Stimulated activated CD4-positive, alpha-beta T cell treated with anti-CD3 and anti-CD28 coated beads, Interleukin-2, amount 100 ng/mL, for 4 hours (primary cell): ENCODE data around the gene EPHB3.

Experiments used
- DNase-seq: peaks from one replicate; pipeline ENCODE4 v3.0.0-alpha.2; 2020; ENCODE audit warnings: low read depth

EPHB3 gene

DNA sequence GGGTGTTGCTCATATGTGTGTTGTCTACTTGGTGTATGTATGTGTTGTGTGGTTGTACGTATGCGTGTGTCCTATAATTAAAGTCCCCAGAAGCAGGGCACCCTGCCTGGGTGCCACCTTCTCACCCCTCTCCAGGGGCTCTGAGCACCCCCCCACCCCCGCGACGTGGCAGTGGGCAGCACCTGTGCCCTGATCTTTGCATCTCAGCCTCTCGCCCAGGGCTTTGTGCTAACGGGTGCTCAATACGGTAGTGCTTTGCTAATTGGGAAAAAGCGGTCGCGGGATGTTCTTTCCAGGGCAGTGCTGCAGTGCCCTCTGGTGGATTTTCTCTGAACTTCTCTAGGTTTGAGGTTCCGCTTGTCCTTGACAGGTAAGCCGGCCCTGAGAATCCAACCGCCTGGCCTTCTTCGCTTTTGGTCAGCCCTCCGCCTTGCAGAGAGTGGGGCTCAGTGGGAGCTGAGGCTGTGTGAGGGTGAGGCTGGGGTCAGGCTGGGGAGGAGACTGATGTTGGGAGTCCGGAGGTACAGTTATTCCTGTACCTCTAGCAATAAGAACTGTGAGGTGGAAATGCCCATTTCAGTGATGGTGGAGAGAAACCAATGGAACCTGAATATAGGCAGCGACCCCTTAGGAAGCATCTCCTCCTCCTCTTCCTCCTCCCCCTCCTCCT, 17.6 kb upstream of the EPHB3 start:
- DNase-seq = peak; percentile 57

DNA sequence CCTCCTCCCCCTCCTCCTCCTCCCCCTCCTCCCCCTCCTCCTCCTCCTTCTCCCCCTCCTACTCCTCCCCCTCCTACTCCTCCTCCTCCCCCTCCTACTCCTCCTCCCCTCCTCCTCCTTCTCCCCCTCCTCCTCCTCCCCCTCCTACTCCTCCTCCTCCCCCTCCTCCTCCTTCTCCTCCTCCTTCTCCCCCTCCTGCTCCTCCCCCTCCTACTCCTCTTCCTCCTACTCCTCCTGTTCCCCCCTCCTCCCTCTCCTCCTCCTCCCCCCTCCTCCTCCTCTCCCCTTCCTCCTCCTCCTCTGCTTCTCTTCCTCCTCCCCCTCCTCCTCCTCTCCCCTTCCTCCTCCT, 17.1 kb upstream of the EPHB3 start:
- no peak for DNase-seq

DNA sequence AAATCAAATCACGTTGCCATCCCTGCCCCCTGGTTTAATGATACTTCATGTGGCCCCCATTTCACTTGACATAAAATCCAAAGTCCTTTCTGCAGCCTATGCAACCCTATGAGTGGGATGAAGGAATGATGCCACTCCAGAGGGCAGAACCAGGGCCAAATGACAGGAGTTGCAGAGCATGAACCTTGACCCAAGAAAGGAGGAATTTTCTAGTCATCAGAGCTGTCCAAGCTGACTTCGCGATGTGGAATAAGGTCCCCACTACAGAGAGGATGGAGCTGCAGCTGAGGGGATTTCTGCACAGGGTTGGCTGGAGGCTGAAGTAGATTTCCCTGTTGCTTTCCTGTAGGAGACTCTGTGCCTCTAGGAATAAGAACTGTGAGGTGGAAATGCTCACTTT, 15.8 kb upstream of the EPHB3 start:
- no peak for DNase-seq

DNA sequence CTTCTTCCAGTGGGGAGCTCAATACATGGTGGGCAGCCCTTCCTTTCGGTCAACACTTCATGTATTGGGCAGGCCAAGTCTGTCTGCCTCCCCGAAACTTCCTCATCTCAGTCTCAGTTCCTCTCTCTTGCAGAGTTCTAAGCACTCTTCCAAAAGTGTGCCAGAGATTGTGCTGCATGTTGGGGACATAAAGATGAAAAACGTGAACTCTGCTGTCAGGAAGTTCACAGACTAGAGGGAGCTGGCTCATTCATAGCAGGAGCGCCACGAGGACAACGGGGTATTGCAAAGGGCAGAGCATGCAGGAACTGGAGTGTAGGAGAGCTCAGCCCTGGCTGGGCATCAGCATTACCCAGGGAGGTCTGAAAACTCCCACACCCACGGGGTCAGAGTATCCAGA, 15.3 kb upstream of the EPHB3 start:
- no peak for DNase-seq

DNA sequence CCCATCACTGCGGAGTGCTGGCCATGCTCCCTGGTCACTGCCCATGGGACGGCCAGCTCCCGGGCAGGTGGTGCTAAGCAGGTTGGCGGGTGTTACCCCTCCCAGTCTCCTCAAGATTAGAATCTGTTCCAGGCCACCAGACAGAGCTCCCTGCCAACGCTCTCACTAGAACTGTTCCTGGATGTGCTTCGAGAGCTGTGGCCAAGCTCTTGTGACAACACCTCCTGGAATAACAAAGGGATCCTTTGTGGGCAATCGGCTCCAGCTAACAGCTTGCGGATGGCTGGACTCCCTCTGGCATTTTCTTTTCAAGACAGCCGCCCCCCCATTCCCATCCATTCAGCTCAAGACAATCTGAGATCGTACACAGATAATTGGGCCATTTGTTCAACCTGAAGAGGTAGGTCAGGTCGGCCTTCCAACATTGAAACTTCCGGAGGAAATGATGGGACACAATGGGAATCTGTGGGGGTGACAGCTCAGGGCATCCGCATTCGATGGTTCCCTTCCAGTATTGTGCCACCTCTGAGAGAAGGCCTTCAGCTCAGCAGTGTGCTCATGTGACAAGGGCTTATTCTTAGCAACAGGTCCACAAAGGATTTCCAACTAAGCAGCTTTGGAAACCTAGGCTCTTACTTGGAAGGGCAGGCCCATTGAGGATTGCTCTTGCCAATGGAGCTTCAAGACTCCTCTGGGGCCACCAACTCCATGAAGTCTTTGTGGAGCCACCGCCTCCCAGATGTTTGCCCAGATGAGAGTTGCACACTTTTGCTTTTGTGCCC, 11.6 kb upstream of the EPHB3 start:
- DNase-seq = no peak

DNA sequence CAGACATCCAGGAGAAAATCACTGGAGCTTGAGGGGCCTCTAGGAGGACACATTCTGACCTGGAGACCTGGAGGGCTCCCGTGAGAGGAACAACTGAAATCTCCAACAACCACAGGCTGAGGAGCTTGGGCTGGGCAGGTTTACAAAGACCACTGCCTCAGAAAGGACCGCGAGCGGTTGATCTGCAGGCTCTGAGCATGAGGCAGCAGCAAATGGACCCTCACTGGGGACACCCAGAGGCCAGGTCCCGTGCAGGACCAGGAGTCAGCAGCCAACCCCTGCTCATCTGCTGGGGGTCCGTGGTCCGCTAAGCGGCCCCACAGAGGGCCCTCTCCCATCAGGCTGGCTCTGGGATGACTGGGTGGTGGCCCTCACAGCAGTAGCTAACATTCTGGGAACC, 10.5 kb upstream of the EPHB3 start:
- DNase-seq = no peak

DNA sequence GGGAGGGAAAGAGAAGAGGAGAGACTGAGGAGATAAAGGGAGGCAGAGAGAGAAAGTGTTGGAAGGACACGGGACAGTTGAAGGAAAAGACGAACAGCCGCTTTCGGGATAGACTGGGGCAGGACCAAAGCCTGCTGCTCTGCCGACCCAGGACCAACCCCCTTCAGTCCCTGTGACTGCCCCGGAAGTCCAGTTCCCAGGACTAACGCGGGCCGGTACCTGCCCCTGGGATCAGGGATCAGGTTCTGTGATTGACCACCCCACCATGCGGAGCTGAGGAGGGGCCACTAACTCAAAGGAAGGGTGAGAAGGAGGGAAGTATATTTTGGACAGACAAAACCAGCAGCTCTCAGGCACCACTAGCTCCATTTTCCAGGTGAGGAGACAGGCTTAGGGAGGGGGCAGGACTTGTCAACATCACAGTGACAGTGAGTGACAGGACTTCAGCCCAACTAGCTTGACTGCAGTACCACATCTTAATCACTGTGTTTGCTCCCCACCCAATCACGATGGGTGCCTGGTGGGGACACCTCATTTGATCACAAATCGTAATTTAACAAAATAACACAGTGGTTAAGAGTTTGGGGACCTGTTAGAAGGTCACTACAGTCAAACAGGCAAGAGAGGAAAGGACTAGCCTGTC, 9.8 kb upstream of the EPHB3 start:
- DNase-seq = no peak

DNA sequence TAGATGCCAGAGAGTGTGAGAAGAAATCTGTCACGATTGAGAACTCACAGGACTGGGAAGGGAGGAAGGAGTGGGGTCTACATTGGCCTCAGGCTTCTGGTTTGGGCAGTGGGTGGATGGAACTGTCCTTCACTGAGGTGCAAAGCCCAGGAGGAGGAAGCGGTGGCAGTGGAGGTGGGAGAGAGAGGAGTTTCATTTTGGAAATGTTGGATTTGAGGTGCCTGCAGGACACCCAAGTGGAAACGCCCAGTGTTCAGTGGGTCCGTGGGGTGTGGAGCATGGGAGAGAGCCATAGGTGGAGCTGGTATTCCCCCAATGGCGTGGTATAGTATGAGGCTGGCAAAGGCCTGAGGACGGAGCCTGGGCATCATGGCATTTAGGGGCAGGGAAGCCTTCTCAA, 9.3 kb upstream of the EPHB3 start:
- no peak for DNase-seq

DNA sequence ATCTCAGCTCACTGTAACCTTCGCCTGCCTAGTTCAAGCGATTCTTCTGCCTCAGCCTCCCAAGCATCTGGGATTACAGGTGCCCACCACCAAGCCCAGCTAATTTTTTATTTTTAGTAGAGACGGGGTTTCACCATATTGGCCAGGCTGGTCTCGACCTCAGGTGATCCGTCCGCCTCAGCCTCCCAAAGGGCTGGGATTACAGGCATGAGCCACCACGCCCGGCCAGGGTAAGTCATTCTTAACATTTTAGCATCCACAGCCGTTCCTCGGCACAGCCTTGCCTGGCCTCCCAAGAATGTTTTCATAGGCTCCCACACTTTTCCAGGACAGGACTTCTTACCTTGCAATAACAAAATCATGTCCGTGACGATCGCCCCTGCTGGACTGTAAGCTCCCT, 8.7 kb upstream of the EPHB3 start:
- DNase-seq = no peak

DNA sequence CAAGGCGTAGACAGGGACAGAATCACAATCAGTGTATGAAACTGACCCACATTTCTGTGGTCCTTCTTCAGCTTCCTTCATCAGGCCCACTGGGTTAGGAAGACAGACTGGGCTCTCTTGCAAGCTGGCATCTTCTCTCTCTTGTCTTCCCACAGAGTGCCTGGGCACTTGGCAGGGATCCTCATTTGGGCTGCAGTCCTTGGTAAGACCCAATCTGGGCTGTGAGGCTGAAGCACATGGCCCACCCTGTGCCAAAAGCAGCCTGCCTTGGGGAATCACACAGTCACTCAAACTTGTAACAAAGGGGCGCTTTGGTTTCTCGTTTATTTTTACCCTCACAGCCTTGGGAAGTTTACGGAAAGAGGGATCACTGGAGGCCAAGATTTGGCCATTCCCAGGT, 8.2 kb upstream of the EPHB3 start:
- no peak for DNase-seq

DNA sequence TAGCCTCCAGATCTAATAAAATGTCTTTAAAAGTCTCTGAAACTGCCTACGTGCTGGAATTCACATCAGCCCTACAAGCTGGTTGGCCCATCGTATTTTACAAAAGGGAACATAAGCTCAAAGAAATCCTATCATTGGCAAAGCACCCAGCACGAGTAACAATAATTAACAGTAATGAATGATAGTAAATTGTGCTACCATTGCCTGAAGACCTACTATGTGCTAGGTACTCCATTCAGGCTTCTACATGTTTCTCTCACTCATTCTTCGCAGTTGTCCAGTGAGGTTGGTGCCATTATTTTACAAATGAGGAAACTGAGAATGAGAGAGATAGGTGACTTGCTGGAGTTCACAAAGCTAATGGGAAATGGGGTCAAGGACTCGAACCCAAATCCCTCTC, 7.1 kb upstream of the EPHB3 start:
- no peak for DNase-seq

DNA sequence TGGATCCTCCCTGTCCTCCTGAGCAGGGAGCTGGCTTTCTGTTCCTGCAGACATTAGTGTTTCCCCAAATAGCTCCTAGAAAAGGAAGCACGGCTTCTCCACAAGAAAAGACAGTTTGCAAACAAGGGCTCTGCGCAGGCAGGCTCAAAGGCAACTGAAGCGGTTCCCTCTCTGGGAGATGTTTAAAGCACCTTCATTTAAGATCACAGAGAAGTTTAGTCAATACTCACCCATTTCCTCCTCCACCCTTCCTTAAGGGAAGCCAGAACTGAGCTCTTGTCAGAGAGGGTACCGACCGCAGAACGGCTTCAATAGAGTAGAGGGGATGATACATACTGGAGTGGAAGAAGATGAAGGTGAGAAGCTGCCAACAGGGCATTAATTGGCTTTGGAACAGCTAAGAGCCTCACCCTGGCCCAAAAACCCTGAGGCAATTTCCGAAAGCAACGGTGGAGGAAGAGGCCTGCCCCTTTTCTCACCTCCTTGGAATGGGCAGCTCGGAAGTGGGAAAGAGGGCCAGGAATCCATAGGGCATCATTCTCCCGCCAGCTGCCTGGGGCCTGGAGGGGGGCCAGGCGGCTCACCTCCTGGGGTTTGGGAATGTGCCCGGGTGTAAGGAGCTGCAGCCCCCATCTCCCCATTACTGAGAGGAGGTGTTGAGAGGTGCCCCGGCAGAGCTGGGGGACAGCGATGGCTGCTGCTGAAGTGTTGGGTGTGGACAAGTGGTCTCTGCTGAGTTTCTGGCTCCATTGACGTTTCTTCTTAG, 4.8 kb upstream of the EPHB3 start:
- DNase-seq = no peak

DNA sequence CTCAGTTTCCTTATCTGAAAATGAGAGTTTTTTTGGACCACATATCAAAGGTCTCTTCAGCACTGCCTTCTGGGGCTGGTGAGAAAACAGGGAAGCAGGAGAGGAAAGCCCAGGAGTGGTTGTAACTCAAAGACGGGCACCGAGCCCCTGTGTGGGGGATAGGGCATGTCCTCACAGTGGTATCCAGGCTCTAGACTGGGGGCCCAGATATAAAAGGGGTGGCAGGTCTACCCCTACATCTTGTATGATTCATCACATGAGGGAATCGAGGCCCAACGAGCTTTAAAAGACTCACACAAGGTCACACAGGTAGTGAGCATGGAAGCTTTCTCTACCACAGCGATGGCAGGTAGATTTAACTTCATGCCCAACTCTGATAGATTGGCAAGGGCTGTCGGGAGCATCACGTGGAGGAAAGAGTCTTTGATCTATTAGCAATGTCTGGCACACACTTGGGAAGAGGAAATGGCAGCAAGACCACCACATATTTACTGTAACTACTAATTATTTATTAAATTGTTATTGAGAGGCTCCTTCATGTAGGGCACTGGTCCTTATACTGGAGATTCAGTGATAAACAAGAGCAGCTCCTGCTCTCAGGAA, 4.1 kb upstream of the EPHB3 start:
- no peak for DNase-seq

DNA sequence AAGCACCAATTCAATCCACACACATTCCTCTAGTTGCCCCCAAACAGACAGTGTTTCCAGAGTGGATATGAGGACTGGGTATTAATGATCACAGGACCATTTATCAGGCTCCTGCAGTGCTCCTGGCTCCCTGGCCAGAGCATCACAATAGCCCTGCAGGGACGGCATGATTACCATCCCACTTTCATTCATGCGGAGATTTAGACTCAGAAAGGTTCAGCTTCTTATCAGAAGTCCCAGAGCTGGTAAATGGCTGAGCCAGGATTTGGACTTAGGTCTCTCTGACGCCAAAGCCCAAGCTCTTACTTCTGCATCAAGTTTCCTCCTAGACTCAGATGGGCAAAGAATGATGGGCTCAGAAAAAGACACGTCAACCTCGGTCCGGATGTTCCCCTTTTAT, 2.9 kb upstream of the EPHB3 start:
- DNase-seq = no peak

DNA sequence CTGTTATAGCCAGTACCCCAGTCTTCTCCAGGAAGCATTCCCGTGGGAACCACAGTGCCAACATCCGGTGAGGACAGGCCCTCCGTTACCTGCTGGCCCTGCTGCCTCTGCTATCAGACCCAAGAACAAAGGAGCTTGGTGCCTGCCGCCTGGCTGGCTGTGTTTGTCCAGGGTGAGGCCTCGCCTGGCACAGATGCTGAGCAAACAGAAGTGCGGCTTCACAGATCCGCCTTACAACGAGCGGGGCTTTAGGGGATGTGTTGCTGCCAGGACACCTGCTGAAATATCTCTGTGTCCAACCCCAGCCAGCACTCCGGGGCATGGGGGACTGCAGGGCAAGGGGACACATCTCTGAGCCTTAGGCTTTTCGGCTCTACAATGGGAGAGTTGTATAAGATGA, 2.2 kb upstream of the EPHB3 start:
- no peak for DNase-seq

DNA sequence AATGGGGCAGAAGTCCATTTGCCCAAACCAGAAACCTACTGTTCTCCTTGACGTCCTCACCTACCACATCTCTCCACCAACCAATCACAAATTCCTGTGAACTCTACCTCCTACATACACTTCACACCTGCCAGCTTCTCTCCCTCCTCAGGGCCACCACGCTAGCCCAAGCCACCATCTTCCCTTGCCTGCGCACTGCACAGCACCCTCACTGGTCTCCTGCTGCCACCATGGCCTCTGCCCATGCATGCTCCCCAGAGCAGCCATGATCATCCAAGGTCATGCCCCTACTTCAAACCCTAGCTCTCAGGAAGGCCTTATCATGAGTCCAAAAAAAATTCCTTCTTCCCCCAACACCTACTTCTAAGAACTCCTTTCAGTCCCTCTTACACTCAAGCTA, 1.1 kb upstream of the EPHB3 start:
- DNase-seq = no peak

DNA sequence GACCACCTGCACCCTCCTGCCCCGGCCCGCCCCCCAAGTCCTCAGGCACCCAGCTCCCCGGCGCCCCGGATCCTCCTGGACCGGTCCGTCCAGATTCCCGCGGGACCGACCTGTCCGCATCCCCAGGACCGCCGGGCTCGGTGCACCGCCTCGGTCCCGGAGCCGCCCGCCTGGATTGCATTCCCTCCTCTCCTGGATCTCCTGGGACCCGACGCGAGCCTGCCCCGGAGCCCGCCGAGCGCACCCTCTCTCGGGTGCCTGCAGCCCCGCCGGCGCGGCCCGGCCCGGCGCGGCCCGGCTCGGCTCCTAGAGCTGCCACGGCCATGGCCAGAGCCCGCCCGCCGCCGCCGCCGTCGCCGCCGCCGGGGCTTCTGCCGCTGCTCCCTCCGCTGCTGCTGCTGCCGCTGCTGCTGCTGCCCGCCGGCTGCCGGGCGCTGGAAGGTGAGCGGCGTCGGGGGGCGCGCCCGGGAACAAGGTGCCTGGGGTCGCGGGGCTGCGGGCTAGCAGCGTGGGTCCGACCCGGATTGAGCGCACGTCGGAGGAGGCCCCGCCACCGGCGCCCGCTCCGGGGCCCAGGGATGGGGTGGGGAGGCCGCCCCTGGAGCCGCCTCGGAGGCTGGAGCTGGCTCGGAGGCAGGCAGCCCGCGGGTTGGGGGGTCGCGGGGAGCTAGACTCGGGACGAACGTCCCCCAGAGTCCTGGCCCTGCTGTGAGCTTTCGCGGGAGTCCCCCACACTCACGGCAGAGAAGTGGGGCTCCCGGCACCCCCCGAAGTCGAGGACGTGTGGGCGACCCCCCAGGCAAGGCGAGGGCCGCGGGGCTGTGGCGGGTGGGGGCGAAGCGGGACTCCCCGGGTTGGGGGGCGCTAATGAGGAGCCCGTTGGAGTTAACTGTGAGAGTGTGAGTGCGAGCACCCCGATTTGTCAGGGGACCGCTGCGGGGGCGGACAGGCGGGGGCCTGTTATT, 610 bp downstream of the EPHB3 start:
- DNase-seq = no peak

DNA sequence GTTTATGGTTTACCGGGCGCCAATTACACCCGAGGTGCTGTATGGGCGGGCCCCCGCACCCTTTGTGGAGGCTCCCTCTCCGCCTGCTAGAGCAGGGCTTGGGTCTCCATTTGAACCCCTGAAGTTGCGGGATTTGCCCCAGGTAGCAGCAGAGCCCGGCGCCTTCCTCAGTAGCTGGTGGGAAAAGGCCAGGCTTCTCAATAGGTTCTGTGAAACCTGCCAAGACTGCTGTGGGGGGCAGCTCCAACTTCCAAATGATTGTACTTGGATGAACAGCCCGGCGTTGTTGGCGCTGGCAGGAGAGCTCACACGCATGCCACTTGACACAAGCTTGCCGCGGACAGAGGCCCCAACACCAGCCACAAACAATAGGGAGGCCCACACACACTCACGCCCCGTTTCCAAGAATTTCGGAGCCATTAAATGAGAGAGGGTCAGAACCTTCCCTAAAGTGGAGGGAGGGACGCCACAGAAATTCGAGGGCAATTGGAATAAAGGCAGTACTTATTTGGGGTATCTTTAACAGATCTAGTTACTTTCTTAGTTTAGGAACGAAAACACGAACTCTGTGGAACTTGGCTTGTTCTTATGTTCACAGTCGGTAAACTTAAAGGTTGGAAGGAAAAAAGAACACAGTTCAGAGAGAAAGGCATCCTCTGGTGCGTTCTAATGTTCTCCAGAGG, 1.4 kb downstream of the EPHB3 start:
- DNase-seq = no peak

DNA sequence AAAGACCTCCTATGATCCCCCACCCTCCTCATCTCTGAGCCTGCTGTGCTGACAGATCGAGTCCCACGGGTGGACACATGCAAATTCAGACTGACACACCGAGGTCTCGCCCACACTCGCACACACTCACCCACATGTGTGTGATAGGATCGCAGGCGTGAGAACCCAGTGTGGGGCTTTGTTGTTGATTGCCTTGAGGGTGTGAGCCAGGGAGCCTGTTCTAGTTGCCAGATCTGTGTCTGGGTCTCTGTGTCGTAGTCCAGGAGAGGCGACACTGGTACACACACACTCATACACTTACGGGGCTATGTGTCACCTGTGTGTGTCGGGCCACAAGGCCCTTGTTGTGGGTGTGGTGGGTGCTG, 2.0 kb downstream of the EPHB3 start:
- no peak for DNase-seq

DNA sequence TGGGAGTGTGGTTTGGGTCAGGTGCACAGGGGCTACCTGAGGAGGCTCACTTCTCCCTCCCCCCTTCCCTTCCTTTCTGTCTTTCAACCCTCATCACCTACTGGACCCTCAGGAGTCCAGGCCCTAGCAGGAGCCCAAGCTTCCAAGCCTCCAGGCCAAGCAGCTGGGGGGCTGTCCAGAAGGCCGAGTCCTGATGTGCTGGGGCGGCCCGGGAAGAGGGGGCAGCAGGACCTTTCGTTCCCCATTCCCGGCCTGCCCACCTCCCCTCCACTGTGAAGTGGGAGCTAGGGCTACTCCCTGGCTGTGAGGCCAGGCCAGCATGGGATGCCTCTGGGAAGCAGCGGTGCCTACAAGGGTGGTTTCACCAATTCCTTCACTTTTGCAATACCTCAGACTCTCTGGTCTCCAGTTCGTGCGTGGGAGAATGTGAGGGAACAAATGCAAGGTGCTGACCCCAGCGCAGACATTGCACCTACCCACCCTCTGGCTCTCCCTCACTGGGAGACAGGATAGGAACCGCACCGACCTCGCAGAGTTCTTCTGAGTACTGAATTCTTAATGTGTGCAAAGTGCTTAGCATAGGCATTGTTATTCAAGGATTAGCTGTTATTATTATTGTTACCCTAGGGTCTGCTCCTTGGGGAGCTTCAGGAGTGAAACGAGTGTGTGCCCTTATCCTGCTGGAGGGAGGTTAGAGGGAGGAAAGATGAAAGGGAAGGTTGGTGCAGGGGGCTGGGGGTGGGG, 2.5 kb downstream of the EPHB3 start:
- no peak for DNase-seq
